H1 (cell line): Measurements from ENCODE around the gene NOX1. TPM values are rescaled to one million over a fixed set of nuclear protein-coding genes. Genes with fewer than 3 reads are reported as not detected.

Source experiments
- CTCF ChIA-PET: fragments of 300-600 bp; sonication (Branson Sonifier 250); formaldehyde crosslinking; loops from one replicate; lab custom pipeline; 2021; ENCODE audit not compliant: partially characterized antibody; lab: Charles Lee
- POLR2A ChIA-PET: fragments of 300-600 bp; sonication (Branson Sonifier 250); formaldehyde crosslinking; loops from one replicate; lab custom pipeline; 2021; ENCODE audit warnings: inconsistent platforms; ENCODE audit not compliant: partially characterized antibody; lab: Charles Lee
- DNase-seq, 2 experiments: peaks; one replicate each; pipeline versions ENCODE4 v3.0.0 to v3.0.0-alpha.2; 2010 to 2022; ENCODE audit warnings: low spot score in 2 of 2, low read depth in 1 of 2, mixed read lengths in 1 of 2
- FAIRE-seq: peaks from 2 replicates; lab custom pipeline; 2011; peaks lifted over from hg19 to GRCh38; lab: Jason Lieb, UNC
- H2AFZ ChIP-seq: 2 replicates; pipeline ENCODE4 v1.8.1; 2012; ENCODE audit warnings: low read length, inconsistent platforms
- H2AK5ac ChIP-seq: 2 replicates; pipeline ENCODE4 v1.6.1; 2013; ENCODE audit warnings: low read depth, low read length
- H2BK120ac ChIP-seq: replicated peaks from 2 replicates; pipeline ENCODE3; 2013; ENCODE audit warnings: low read depth, low read length, inconsistent platforms
- H2BK12ac ChIP-seq: 2 replicates; pipeline ENCODE4 v1.6.1; 2013; ENCODE audit warnings: low read depth, low read length
- H2BK15ac ChIP-seq: 2 replicates; pipeline ENCODE4 v1.6.1; 2013; ENCODE audit warnings: low read length
- H2BK20ac ChIP-seq: 2 replicates; pipeline ENCODE4 v1.6.1; 2013; ENCODE audit warnings: low read length
- H2BK5ac ChIP-seq: 2 replicates; pipeline ENCODE4 v1.6.1; 2013; ENCODE audit warnings: low read depth, low read length
- H3K14ac ChIP-seq: 2 replicates; pipeline ENCODE4 v1.6.1; 2013; ENCODE audit warnings: inconsistent platforms; ENCODE audit not compliant: insufficient read length
- H3K18ac ChIP-seq: 2 replicates; pipeline ENCODE4 v1.6.1; 2013; ENCODE audit warnings: low read length; ENCODE audit errors: extremely low read depth
- H3K23ac ChIP-seq: 2 replicates; pipeline ENCODE4 v1.6.1; 2013; ENCODE audit warnings: inconsistent platforms; ENCODE audit not compliant: insufficient read length
- H3K23me2 ChIP-seq: 2 replicates; pipeline ENCODE4 v1.6.1; 2013; ENCODE audit warnings: low read depth, low read length
- H3K27ac ChIP-seq: 2 replicates; pipeline ENCODE4 v1.6.1; 2011; ENCODE audit warnings: low read depth, low read length, inconsistent platforms
- H3K27me3 ChIP-seq, 4 experiments: replicated peaks in 1 of 4; 1 replicate in 1 of 4; 2 replicates in 3 of 4; pipeline versions ENCODE4 v1.6.1 to v1.8.1; 2011 to 2013; ENCODE audit warnings: low read length in 3 of 4, mild to moderate bottlenecking in 3 of 4, inconsistent platforms in 2 of 4, mixed read lengths in 2 of 4, moderate library complexity in 1 of 4; ENCODE audit not compliant: control insufficient read depth in 3 of 4, insufficient read depth in 3 of 4; ENCODE audit errors: extremely low read depth in 1 of 4
- H3K36me3 ChIP-seq, 4 experiments: 2 replicates each; pipeline versions ENCODE4 v1.6.1 to v1.8.1; 2011 to 2013; ENCODE audit warnings: mild to moderate bottlenecking in 4 of 4, low read length in 3 of 4, moderate library complexity in 2 of 4, control low read depth in 1 of 4, inconsistent platforms in 1 of 4; ENCODE audit not compliant: insufficient read depth in 4 of 4, control insufficient read depth in 2 of 4
- H3K4ac ChIP-seq: replicated peaks from 2 replicates; pipeline ENCODE3; 2013; ENCODE audit warnings: low read length, low read depth, mixed read lengths, inconsistent platforms; ENCODE audit not compliant: insufficient read length
- H3K4me1 ChIP-seq, 4 experiments: replicated peaks in 1 of 4; 1 replicate in 1 of 4; 2 replicates in 3 of 4; pipeline versions ENCODE4 v1.6.1 to v1.8.1; 2011 to 2013; ENCODE audit warnings: low read length in 3 of 4, inconsistent platforms in 2 of 4, mixed read lengths in 1 of 4; ENCODE audit not compliant: insufficient read depth in 4 of 4, control insufficient read depth in 3 of 4
- H3K4me2 ChIP-seq, 2 experiments: 2 replicates each; pipeline versions ENCODE4 v1.6.1 to v1.8.1; 2011 to 2013; ENCODE audit warnings: low read depth in 2 of 2, low read length in 2 of 2, control low read depth in 1 of 2, inconsistent platforms in 1 of 2, mild to moderate bottlenecking in 1 of 2; ENCODE audit not compliant: insufficient read depth in 1 of 2
- H3K4me3 ChIP-seq, 4 experiments: fragments of 200-600, 300-600 bp in 1 of 4; sonication (generic), shearing (Covaris generic), sonication (Bioruptor Twin) in 1 of 4; 2 replicates each; pipeline versions ENCODE4 v1.5.1 to v1.8.1; 2011 to 2016; ENCODE audit warnings: low read length in 4 of 4, low read depth in 3 of 4, control low read depth in 2 of 4, inconsistent platforms in 2 of 4, mild to moderate bottlenecking in 2 of 4, mixed read lengths in 1 of 4, moderate library complexity in 1 of 4; ENCODE audit not compliant: insufficient read depth in 2 of 4; ENCODE audit errors: extremely low read depth in 1 of 4
- H3K56ac ChIP-seq: replicated peaks from 2 replicates; pipeline ENCODE3; 2013; ENCODE audit warnings: low read depth, mild to moderate bottlenecking, mixed read lengths, low read length, inconsistent platforms; ENCODE audit not compliant: insufficient read length
- H3K79me1 ChIP-seq: 2 replicates; pipeline ENCODE4 v1.6.1; 2013; ENCODE audit warnings: low read depth, low read length, control low read depth
- H3K79me2 ChIP-seq, 2 experiments: 2 replicates each; pipeline versions ENCODE4 v1.6.1 to v1.8.1; 2012 to 2013; ENCODE audit warnings: low read length in 2 of 2, mild to moderate bottlenecking in 2 of 2, inconsistent platforms in 1 of 2; ENCODE audit not compliant: insufficient read depth in 2 of 2, control insufficient read depth in 1 of 2
- H3K9ac ChIP-seq, 4 experiments: replicated peaks in 1 of 4; 1 replicate in 1 of 4; 2 replicates in 3 of 4; pipeline versions ENCODE4 v1.6.1 to v1.8.1; 2011 to 2013; ENCODE audit warnings: low read depth in 3 of 4, low read length in 3 of 4, control low read depth in 2 of 4, mild to moderate bottlenecking in 2 of 4, moderate library complexity in 2 of 4, inconsistent platforms in 1 of 4; ENCODE audit errors: extremely low read depth in 1 of 4
- H3K9me3 ChIP-seq, 2 experiments: 2 replicates each; pipeline versions ENCODE4 v1.6.1 to v1.8.1; 2012 to 2013; ENCODE audit warnings: mild to moderate bottlenecking in 2 of 2, moderate library complexity in 2 of 2, control low read depth in 1 of 2, inconsistent platforms in 1 of 2, low read depth in 1 of 2, low read length in 1 of 2, mixed read lengths in 1 of 2; ENCODE audit not compliant: insufficient read depth in 2 of 2
- H4K20me1 ChIP-seq, 2 experiments: replicated peaks in 1 of 2; 2 replicates each; pipeline versions ENCODE3 to v1.8.1; 2011 to 2013; ENCODE audit warnings: inconsistent platforms in 2 of 2, low read length in 2 of 2, mild to moderate bottlenecking in 1 of 2; ENCODE audit not compliant: insufficient read depth in 2 of 2, control insufficient read depth in 1 of 2
- H4K5ac ChIP-seq: 2 replicates; pipeline ENCODE4 v1.6.1; 2013; ENCODE audit warnings: low read length, low read depth, mixed read lengths, inconsistent platforms; ENCODE audit not compliant: insufficient read length
- H4K8ac ChIP-seq: 2 replicates; pipeline ENCODE4 v1.8.0; 2013; ENCODE audit warnings: mild to moderate bottlenecking, moderate library complexity, low read length, inconsistent platforms; ENCODE audit not compliant: insufficient read depth; ENCODE audit errors: extremely low read depth
- H4K91ac ChIP-seq: replicated peaks from 2 replicates; pipeline ENCODE3; 2013; ENCODE audit warnings: low read length, mixed read lengths, inconsistent platforms; ENCODE audit not compliant: insufficient read length
- CHD1 ChIP-seq: IDR thresholded peaks from 2 replicates; pipeline ENCODE4 v1.6.1; 2012; ENCODE audit warnings: low read depth, low read length, improper control_type of control experiment
- EGR1 ChIP-seq: IDR thresholded peaks from 2 replicates; pipeline ENCODE4 v1.6.1; 2011; ENCODE audit warnings: low read depth, low read length, borderline replicate concordance
- HDAC6 ChIP-seq: IDR thresholded peaks from one replicate; pipeline ENCODE4 v1.7.1; 2012; ENCODE audit warnings: low read depth, mild to moderate bottlenecking, inconsistent platforms, low read length, moderate library complexity
- NANOG ChIP-seq: IDR thresholded peaks from 2 replicates; pipeline ENCODE4 v1.6.1; 2011; ENCODE audit warnings: low read length, low read depth, mild to moderate bottlenecking, inconsistent platforms; ENCODE audit not compliant: insufficient read depth, poor library complexity, severe bottlenecking
- RXRA ChIP-seq: IDR thresholded peaks from 2 replicates; pipeline ENCODE4 v1.6.1; 2011; ENCODE audit warnings: low read depth, mild to moderate bottlenecking, low read length, moderate library complexity; ENCODE audit not compliant: insufficient read depth
- SIN3A ChIP-seq, 2 experiments: IDR thresholded peaks in 1 of 2; conservative IDR thresholded peaks in 1 of 2; 2 replicates each; pipeline ENCODE4 v1.6.1; 2011 to 2012; ENCODE audit warnings: low read length in 2 of 2, improper control_type of control experiment in 1 of 2, low read depth in 1 of 2, mild to moderate bottlenecking in 1 of 2
- SRF ChIP-seq: IDR thresholded peaks from 2 replicates; pipeline ENCODE4 v1.6.1; 2011; ENCODE audit warnings: mild to moderate bottlenecking, low read depth, low read length, moderate library complexity
- TAF1 ChIP-seq: IDR thresholded peaks from 2 replicates; pipeline ENCODE4 v1.6.1; 2011; ENCODE audit warnings: mild to moderate bottlenecking, low read depth, low read length
- WGBS, 2 experiments: shearing (Covaris generic) in 1 of 2; methylation state at CpG; one replicate each; pipeline versions ENCODE4 v1.1.6 to v1.1.7; 2013 to 2015; ENCODE audit warnings: low lambda C conversion rate in 2 of 2, mixed read lengths in 2 of 2, inconsistent platforms in 1 of 2, low coverage in 1 of 2, missing lambda C conversion rate in 1 of 2; ENCODE audit not compliant: insufficient replicate concordance in 2 of 2, insufficient coverage in 1 of 2, insufficient read length in 1 of 2; ENCODE audit errors: extremely low coverage in 1 of 2, missing lambda C conversion rate in 1 of 2; 5-methylcytosine and 5-hydroxymethylcytosine counted together
- polyA plus RNA-seq, 7 experiments: library from polyadenylated mRNA; depleted of rRNA in 3 of 7; stranded (reverse) in 5 of 7; unstranded in 2 of 7; fragments of >200 nt in 5 of 7; fragments of 200-250 nt in 2 of 7; gene quantifications; 1 replicate in 5 of 7; 2 replicates in 1 of 7; 4 replicates in 1 of 7; pipeline versions ENCODE4 v1.2.1 to v1.2.3, GENCODE V29; 2011 to 2013; ENCODE audit warnings: missing spikeins in 2 of 7, mixed read lengths in 2 of 7
- total RNA-seq: library from RNA; stranded (reverse); fragmentation: NEBNext Ultra II Directional; extraction: Animal tissue kit (Norgen Biotek cat#: 25700); gene quantifications from 2 replicates; pipeline ENCODE4 v1.2.1, GENCODE V29; 2021

NOX1 gene
- total and polyA plus RNA-seq, 2 of the 8 experiments (the other 6 are each of a cell fraction or from before 2014, with no cell fraction given) = not detected

GRCh38 chrX:100871594-100872560 is 2.3 kb downstream of the NOX1 start:
- H3K18ac ChIP-seq = no peak overlapping the region
- no peak overlapping the region for H3K9ac ChIP-seq
- no peak overlapping the region for H3K4me2 ChIP-seq
- H2BK5ac ChIP-seq = no peak overlapping the region
- H3K27ac ChIP-seq = no peak overlapping the region
- no peaks in the 10 kb centered on the region for H3K23me2 ChIP-seq
- DNase-seq = no peak
- H3K79me2 ChIP-seq = no peaks in the 10 kb centered on the region
- no peaks in the 10 kb centered on the region for H3K27me3 ChIP-seq
- no peak for TF ChIP-seq EGR1
- no peak for TF ChIP-seq SIN3A (conservative IDR thresholded peaks at IDR 0.05 in 1 of 2, IDR thresholded peaks at IDR 0.05 in 1 of 2; ENCODE audit: low read depth in 1 of 2, low read length in 2 of 2)
- TF ChIP-seq NANOG = no peak
- TF ChIP-seq HDAC6 = no peak
- no peak for TF ChIP-seq SRF
- TF ChIP-seq CHD1 = no peak
- no peak for TF ChIP-seq RXRA
- TF ChIP-seq TAF1 = no peak
- no peak overlapping the region for H2AFZ ChIP-seq
- H3K79me1 ChIP-seq = no peaks in the 10 kb centered on the region
- H3K14ac ChIP-seq = no peak overlapping the region
- no peak for FAIRE-seq
- H2BK120ac ChIP-seq = no peak overlapping the region
- WGBS, 2 experiments = 79% methylated on average over 9 of the region's 9 CpGs; no CpG with 5 or more reads in 1 of the 2 experiments
- H4K20me1 ChIP-seq = no peaks in the 10 kb centered on the region
- ChIA-PET CTCF (interaction anchor here (0.6 to 1.0 kb wide), 2 partner anchors 9 to 103 kb away, joined by 3 to 5 read pairs; no protein-coding TSS in a partner anchor), POLR2A (no interaction called here)
- H3K23ac ChIP-seq = no peak overlapping the region
- no peak overlapping the region for H3K4me3 ChIP-seq
- no peaks in the 10 kb centered on the region for H3K36me3 ChIP-seq
- no peak overlapping the region for H3K56ac ChIP-seq
- H2BK15ac ChIP-seq = no peak overlapping the region
- no peak overlapping the region for H3K4ac ChIP-seq
- no peaks in the 10 kb centered on the region for H3K9me3 ChIP-seq
- no peak overlapping the region for H4K5ac ChIP-seq
- H3K4me1 ChIP-seq = no peaks in the 10 kb centered on the region
- no peak overlapping the region for H2BK20ac ChIP-seq
- H4K91ac ChIP-seq = no peak overlapping the region
- H2AK5ac ChIP-seq = no peak overlapping the region
- no peak overlapping the region for H2BK12ac ChIP-seq
- H4K8ac ChIP-seq = no peak overlapping the region
